Suprapubic skin (tissue), 3 donors: ENCODE data around the gene ZNF143.

Experiments
- POLR2A ChIP-seq, 2 donors: fragments of 450-650 bp; IDR thresholded peaks; one replicate each; pipeline ENCODE4 v1.6.1; 2017; ENCODE audit warnings: antibody characterized with exemption in 2 of 2, mild to moderate bottlenecking in 2 of 2, moderate library complexity in 2 of 2
- TF ChIP-seq, protein P1 (sequence below), 2 donors: fragments of 200-600 bp in 1 of 2; fragments of 450-650 bp in 1 of 2; sonication (generic) in 1 of 2; IDR thresholded peaks; one replicate each; pipeline ENCODE4 v1.5.1; 2016 to 2019; ENCODE audit warnings: antibody characterized with exemption in 2 of 2, mild to moderate bottlenecking in 1 of 2, moderate library complexity in 1 of 2

DNA sequence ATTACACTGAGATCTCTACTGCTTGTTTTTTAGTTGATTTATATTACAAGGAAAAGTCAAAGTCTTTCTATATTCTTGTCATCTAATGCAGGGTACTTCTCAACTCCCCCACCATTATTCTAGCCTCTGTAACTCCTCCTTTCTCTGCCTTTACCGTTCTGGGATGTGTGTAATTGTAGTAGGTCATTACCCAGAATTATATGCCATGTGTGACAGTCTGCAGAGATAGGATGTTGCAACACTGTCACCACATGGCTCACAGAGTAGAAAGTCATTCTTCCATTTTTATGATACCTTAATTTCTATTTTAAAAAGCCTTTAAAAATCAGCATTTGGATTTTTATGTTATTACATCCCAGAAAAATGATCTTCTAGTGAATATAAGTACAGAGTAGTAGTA, 32.7 kb downstream of the ZNF143 start:
- TF ChIP-seq, protein P1, sequence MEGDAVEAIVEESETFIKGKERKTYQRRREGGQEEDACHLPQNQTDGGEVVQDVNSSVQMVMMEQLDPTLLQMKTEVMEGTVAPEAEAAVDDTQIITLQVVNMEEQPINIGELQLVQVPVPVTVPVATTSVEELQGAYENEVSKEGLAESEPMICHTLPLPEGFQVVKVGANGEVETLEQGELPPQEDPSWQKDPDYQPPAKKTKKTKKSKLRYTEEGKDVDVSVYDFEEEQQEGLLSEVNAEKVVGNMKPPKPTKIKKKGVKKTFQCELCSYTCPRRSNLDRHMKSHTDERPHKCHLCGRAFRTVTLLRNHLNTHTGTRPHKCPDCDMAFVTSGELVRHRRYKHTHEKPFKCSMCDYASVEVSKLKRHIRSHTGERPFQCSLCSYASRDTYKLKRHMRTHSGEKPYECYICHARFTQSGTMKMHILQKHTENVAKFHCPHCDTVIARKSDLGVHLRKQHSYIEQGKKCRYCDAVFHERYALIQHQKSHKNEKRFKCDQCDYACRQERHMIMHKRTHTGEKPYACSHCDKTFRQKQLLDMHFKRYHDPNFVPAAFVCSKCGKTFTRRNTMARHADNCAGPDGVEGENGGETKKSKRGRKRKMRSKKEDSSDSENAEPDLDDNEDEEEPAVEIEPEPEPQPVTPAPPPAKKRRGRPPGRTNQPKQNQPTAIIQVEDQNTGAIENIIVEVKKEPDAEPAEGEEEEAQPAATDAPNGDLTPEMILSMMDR (IDR thresholded peaks at IDR 0.05): no peak
- TF ChIP-seq POLR2A (IDR thresholded peaks at IDR 0.05): no peak
